SKM-1 (cell line): ENCODE data around the gene CD37.
"Not testable (repeated sequence)": the region's sequence is repeated elsewhere in the genome, so short reads cannot be mapped to it uniquely, and the experiment has no call there.

Experiments used
- DNase-seq: peaks from one replicate; lab custom pipeline; 2025; ENCODE audit not compliant: unreplicated experiment; lab: John Stamatoyannopoulos, UW

Gene CD37

GRCh38 chr19:49328741-49329140 lies 6.5 kb upstream of the CD37 start:
- no peak for DNase-seq

GRCh38 chr19:49331187-49331586 lies 4.0 kb upstream of the CD37 start:
- not testable (repeated sequence) for DNase-seq

GRCh38 chr19:49331616-49332055 lies 3.6 kb upstream of the CD37 start:
- peak; percentile 31 for DNase-seq

GRCh38 chr19:49332691-49333417 lies 2.4 kb upstream of the CD37 start:
- DNase-seq: not testable (repeated sequence)

GRCh38 chr19:49333418-49333805 lies 1.8 kb upstream of the CD37 start:
- no peak for DNase-seq

GRCh38 chr19:49333811-49334288 lies 1.4 kb upstream of the CD37 start:
- DNase-seq: no peak

- DNase-seq: no peak
Measured at GRCh38 chr19:49335784-49336481, 727 bp downstream of the CD37 start.

- no peak for DNase-seq
Measured at GRCh38 chr19:49336482-49337266, 1.5 kb downstream of the CD37 start.

- no peak for DNase-seq
Measured at GRCh38 chr19:49337267-49338022, 2.2 kb downstream of the CD37 start.

GRCh38 chr19:49338023-49338677 lies 2.9 kb downstream of the CD37 start:
- no peak for DNase-seq

- no peak for DNase-seq
Measured at GRCh38 chr19:49338691-49339300, 3.6 kb downstream of the CD37 start.

GRCh38 chr19:49339301-49340068 lies 4.3 kb downstream of the CD37 start:
- DNase-seq: no peak

GRCh38 chr19:49340069-49340864 lies 5.1 kb downstream of the CD37 start:
- DNase-seq: no peak

GRCh38 chr19:49340865-49341718 lies 5.9 kb downstream of the CD37 start:
- DNase-seq: no peak

- no peak for DNase-seq
Measured at GRCh38 chr19:49342291-49342721, 7.1 kb downstream of the CD37 start.

GRCh38 chr19:49343123-49343522 lies 7.9 kb downstream of the CD37 start:
- no peak for DNase-seq
